Measurements from ENCODE around the gene ZNF385B.

Gene ZNF385B

GRCh38 chr2:179538406-179539123, 322.8 kb downstream of the ZNF385B start:
- no peak for TF ChIP-seq Cebpa-rat (IDR thresholded peaks at IDR 0.05)
- Histone ChIP-seq H3K4me1 (0 out of 20 replicates have a peak, but pooled peaks cover 0 to under 1% (median 0%) of the 10 kb centered on the region in 10 experiments), H3K9ac (no peak overlapping the region), H3K27me3 (no peaks in the 10 kb centered on the region), H4K20me1 (no peaks in the 10 kb centered on the region), H3K4me2 (no peak overlapping the region), H3K9me3 (replicated peaks in 1 of 11) (peaks cover 0 to 7% (median 0%) of the 10 kb centered on the region in 11 experiments; a peak in 4 of 22 replicates), H3K36me3 (no peaks in the 10 kb centered on the region), H3K4me3 (no peak overlapping the region), H3K27ac (no peak overlapping the region)

DNA sequence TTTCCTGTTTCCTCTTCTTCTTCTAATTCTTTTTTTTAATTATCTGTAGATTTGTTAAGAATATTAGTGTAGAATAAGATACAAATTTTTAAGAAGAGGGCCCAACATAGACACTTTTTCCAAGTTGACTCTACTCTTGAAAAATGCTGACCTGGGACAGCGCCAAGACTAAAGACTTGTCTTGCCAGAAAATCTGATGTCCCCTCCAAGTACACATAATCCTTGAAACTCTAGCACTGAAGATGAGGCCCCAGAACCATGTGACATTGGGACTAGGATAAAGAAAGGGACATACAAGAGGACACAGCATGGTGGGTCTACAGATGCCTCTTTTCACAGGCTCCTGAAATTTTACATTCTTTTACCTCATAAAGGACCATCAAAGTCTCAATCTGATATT, 325.2 kb downstream of the ZNF385B start:
- Histone ChIP-seq H3K9me3 (replicated peaks in 1 of 11) (peaks cover 0 to 7% (median 0%) of the 10 kb centered on the region in 11 experiments; a peak in 4 of 22 replicates), H3K27ac (no peak overlapping the region), H4K20me1 (no peaks in the 10 kb centered on the region), H3K4me2 (no peak overlapping the region), H3K9ac (no peak overlapping the region), H3K4me1 (peaks cover 0 to 14% (median 8%) of the 10 kb centered on the region in 10 experiments; a peak in 7 of 20 replicates), H3K27me3 (no peaks in the 10 kb centered on the region), H3K36me3 (no peaks in the 10 kb centered on the region), H3K4me3 (no peak overlapping the region)
- no peak for TF ChIP-seq Cebpa-rat (IDR thresholded peaks at IDR 0.05)

GRCh38 chr2:179533875-179534274, 327.5 kb downstream of the ZNF385B start:
- no peaks in the 10 kb centered on the region for H3K27me3 ChIP-seq
- H3K9me3 ChIP-seq (replicated peaks in 1 of 11) = peaks cover 0 to 2% (median 0%) of the 10 kb centered on the region in 11 experiments; a peak in 3 of 22 replicates
- no peak overlapping the region for H3K4me2 ChIP-seq
- H4K20me1 ChIP-seq = no peaks in the 10 kb centered on the region
- no peak overlapping the region for H3K9ac ChIP-seq
- no peak overlapping the region for H3K4me3 ChIP-seq
- peak overlapping the region in 1 of 11 experiments; percentile 67; a peak in 2 of 22 replicates for H3K27ac ChIP-seq
- no peaks in the 10 kb centered on the region for H3K36me3 ChIP-seq
- TF ChIP-seq Cebpa-rat (IDR thresholded peaks at IDR 0.05) = no peak
- peaks cover 0 to 14% (median 8%) of the 10 kb centered on the region in 10 experiments; a peak in 7 of 20 replicates for H3K4me1 ChIP-seq

DNA sequence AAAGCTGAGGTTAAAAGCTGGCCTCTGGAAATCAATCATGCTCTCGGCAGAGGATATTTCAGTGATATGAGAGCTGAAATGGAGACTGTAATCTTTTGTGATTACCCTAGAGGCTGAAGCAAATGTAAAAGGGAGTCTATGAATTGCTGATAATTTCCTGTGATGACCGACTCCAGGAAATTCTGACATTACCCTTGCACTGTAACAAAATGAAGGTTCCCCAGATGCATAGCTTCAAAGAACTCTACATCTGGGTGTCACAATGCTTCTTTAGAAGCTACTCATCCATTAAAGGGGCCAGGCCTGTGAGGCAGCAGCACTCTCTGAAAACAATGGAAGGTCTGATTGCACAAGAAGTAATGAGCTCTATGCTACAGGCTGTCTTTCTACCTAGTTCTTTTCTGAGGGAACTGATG, 328.5 kb downstream of the ZNF385B start:
- H3K27ac ChIP-seq = peak overlapping the region in 3 of 11 experiments; percentile 3 to 67 (median 62); a peak in 4 of 22 replicates
- TF ChIP-seq Cebpa-rat (IDR thresholded peaks at IDR 0.05) = peak in 3 of 11 experiments; percentile 44 to 85 (median 66); a peak in 5 of 22 replicates
- no peak overlapping the region for H3K4me3 ChIP-seq
- peaks cover 0 to 14% (median 8%) of the 10 kb centered on the region in 10 experiments; a peak in 7 of 20 replicates for H3K4me1 ChIP-seq
- H3K27me3 ChIP-seq = no peaks in the 10 kb centered on the region
- H3K36me3 ChIP-seq = no peaks in the 10 kb centered on the region
- no peak overlapping the region for H3K9ac ChIP-seq
- H4K20me1 ChIP-seq = no peaks in the 10 kb centered on the region
- H3K4me2 ChIP-seq = peak overlapping the region in 7 of 11 experiments; percentile 7 to 48 (median 28); a peak in 12 of 22 replicates
- H3K9me3 ChIP-seq (replicated peaks in 1 of 11) = no peaks in the 10 kb centered on the region

GRCh38 chr2:179528576-179529069, 332.8 kb downstream of the ZNF385B start:
- no peak for TF ChIP-seq Cebpa-rat (IDR thresholded peaks at IDR 0.05)
- H3K4me1 ChIP-seq = peaks cover 0 to 14% (median 8%) of the 10 kb centered on the region in 10 experiments; a peak in 7 of 20 replicates
- no peak overlapping the region for H3K4me3 ChIP-seq
- H3K9me3 ChIP-seq (replicated peaks in 1 of 11) = no peaks in the 10 kb centered on the region
- H3K27me3 ChIP-seq = no peaks in the 10 kb centered on the region
- H3K9ac ChIP-seq = no peak overlapping the region
- no peaks in the 10 kb centered on the region for H4K20me1 ChIP-seq
- H3K36me3 ChIP-seq = no peaks in the 10 kb centered on the region
- no peak overlapping the region for H3K27ac ChIP-seq
- no peak overlapping the region for H3K4me2 ChIP-seq

DNA sequence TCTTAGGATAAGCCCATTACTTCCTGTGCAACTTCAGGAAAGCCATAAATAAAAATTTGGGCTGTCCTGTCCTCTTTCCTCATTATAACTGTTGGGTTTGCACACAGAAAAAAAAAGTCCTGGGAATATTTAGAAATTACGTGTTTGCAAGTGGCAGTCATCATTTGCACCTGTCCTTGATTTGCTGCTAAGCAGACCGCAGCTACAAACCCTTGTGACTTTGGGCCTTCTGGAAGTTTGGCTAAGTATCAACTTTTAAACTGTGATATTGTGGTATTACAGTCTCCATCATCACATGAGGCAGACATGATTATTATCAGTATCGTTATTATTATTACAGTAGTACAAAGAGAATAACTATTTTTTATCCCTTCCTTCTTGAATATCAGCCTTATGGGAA, 336.1 kb downstream of the ZNF385B start:
- Histone ChIP-seq H3K9me3 (replicated peaks in 1 of 11) (no peaks in the 10 kb centered on the region), H4K20me1 (no peaks in the 10 kb centered on the region), H3K4me3 (no peak overlapping the region), H3K27me3 (no peaks in the 10 kb centered on the region), H3K9ac (no peak overlapping the region), H3K4me2 (no peak overlapping the region), H3K4me1 (no peaks in the 10 kb centered on the region), H3K36me3 (no peaks in the 10 kb centered on the region), H3K27ac (no peak overlapping the region)
- no peak for TF ChIP-seq Cebpa-rat (IDR thresholded peaks at IDR 0.05)

DNA sequence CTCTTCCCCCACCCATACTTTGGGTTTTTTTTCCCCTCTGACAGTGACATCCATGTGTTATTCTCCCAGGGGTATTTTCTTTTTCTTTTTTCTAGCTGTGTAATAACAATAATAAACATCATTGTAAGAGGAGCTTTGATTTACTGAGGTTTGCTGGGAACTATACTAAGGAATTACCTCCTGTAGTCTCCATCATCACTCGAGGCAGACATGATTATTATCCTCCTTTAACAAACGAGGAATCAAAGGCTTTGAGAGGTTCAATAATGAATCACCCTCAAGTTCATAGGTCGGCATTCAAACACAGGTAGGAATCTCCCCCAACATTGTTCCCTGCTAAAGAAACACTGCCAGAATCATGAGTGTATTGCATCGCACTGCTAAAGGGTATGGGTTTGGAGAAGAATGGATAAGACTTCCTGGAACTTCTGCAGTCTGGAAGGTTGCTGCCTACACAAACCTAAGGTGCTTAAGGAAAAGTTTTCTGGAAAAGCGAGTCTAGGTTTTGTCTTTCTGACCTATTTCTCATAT, 336.5 kb downstream of the ZNF385B start:
- TF ChIP-seq Cebpa-rat (IDR thresholded peaks at IDR 0.05) = no peak
- no peak overlapping the region for H3K27ac ChIP-seq

DNA sequence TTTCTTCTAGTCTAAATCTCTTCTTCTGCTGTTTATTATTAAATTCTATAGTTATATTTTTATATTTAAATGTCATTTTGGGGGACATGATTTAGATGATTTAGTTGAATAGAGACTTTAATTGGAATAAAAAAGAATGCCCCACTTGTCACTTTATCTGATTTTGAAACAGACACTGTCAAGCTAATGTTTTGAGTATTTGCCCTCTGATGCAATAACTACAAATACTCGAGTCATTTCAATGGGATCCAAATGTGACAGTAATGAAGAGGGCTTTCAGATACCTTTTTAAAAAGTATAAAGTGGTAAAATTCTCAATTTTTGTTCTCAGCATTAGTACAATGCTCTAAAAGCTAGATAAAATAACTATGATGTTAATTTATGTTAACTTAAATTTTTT, 339.5 kb downstream of the ZNF385B start:
- no peaks in the 10 kb centered on the region for H3K36me3 ChIP-seq
- H3K4me2 ChIP-seq = no peak overlapping the region
- no peak overlapping the region for H3K4me3 ChIP-seq
- no peaks in the 10 kb centered on the region for H3K27me3 ChIP-seq
- no peaks in the 10 kb centered on the region for H3K9me3 ChIP-seq (replicated peaks in 1 of 11)
- no peaks in the 10 kb centered on the region for H3K4me1 ChIP-seq
- H4K20me1 ChIP-seq = no peaks in the 10 kb centered on the region
- H3K9ac ChIP-seq = no peak overlapping the region
- H3K27ac ChIP-seq = no peak overlapping the region
- TF ChIP-seq Cebpa-rat (IDR thresholded peaks at IDR 0.05) = no peak

More for the DNA sequence above, 336.5 kb downstream of the ZNF385B start:
- Histone ChIP-seq H3K9ac (no peak overlapping the region), H3K36me3 (no peaks in the 10 kb centered on the region), H3K4me3 (no peak overlapping the region), H4K20me1 (no peaks in the 10 kb centered on the region), H3K4me1 (no peaks in the 10 kb centered on the region), H3K4me2 (no peak overlapping the region), H3K9me3 (replicated peaks in 1 of 11) (no peaks in the 10 kb centered on the region), H3K27me3 (no peaks in the 10 kb centered on the region)

DNA sequence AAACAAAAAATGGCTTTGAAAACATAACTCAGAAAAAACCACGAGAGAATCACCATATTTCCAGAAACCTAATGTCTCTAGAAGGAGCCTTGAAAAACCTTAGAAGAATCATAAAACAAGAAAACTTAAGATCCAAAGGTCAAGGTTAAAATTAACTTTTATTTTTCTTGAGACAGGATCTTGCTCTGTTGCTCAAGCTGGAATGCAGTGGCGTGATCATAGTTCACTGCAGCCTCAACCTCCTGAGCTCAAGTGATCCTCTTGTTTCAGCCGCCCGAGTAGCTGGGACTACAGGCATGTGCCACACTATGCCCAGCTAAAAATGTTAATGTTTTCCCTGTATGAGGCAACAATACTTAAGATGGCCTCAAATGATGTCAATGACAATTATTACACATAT, 342.6 kb downstream of the ZNF385B start:
- Histone ChIP-seq H3K36me3 (no peaks in the 10 kb centered on the region), H3K27ac (no peak overlapping the region), H4K20me1 (no peaks in the 10 kb centered on the region), H3K9ac (no peak overlapping the region), H3K4me1 (no peaks in the 10 kb centered on the region), H3K9me3 (replicated peaks in 1 of 11) (no peaks in the 10 kb centered on the region), H3K27me3 (no peaks in the 10 kb centered on the region), H3K4me3 (no peak overlapping the region), H3K4me2 (no peak overlapping the region)
- no peak for TF ChIP-seq Cebpa-rat (IDR thresholded peaks at IDR 0.05)
